ENCODE measurements around the gene SETX. TPM values are rescaled to one million over a fixed set of nuclear protein-coding genes. Genes with fewer than 3 reads are reported as not detected.
"Not testable (repeated sequence)": the region's sequence is repeated elsewhere in the genome, so short reads cannot be mapped to it uniquely, and the experiment has no call there.

SETX gene
- total RNA-seq, 1 donor from 2014 or later: 49.7 TPM

GRCh38 chr9:132283165-132283564 lies 71.6 kb downstream of the SETX start:
- DNase-seq (ENCODE audit: low spot score): no peak
- no peak overlapping the region for H3K4me3 ChIP-seq
- H3F3A ChIP-seq (ENCODE audit: low read depth): no peaks in the 10 kb centered on the region
- H3K27me3 Mint-ChIP-seq (ENCODE audit: insufficient read depth, low read depth): no peaks in the 10 kb centered on the region
- H3K9ac ChIP-seq: no peak overlapping the region
- no peak overlapping the region for H2AFZ ChIP-seq (replicated peaks)
- H3K79me2 ChIP-seq (ENCODE audit: low read depth): no peaks in the 10 kb centered on the region
- H3K9me3 Mint-ChIP-seq: no peaks in the 10 kb centered on the region
- TF ChIP-seq CTCF (IDR thresholded peaks at IDR 0.05): no peak
- TF ChIP-seq EZH2 (IDR thresholded peaks at IDR 0.05): no peak
- no peak for TF ChIP-seq EZH2phosphoT487 (IDR thresholded peaks at IDR 0.05)
- no peak overlapping the region for H3K4me3 Mint-ChIP-seq
- H3K4me1 ChIP-seq: no peaks in the 10 kb centered on the region
- H3K27ac ChIP-seq: no peak overlapping the region
- H3K36me3 Mint-ChIP-seq: peaks cover 27% of the 10 kb centered on the region
- H3K9me3 ChIP-seq (ENCODE audit: low read depth): no peaks in the 10 kb centered on the region
- H3K27ac Mint-ChIP-seq: no peak overlapping the region
- H4K20me1 ChIP-seq (ENCODE audit: low read depth): no peaks in the 10 kb centered on the region
- H3K27me3 ChIP-seq: no peaks in the 10 kb centered on the region
- no peak overlapping the region for H3K4me2 ChIP-seq
- peaks cover 12% of the 10 kb centered on the region for H3K36me3 ChIP-seq
- no peaks in the 10 kb centered on the region for H3K4me1 Mint-ChIP-seq

DNA sequence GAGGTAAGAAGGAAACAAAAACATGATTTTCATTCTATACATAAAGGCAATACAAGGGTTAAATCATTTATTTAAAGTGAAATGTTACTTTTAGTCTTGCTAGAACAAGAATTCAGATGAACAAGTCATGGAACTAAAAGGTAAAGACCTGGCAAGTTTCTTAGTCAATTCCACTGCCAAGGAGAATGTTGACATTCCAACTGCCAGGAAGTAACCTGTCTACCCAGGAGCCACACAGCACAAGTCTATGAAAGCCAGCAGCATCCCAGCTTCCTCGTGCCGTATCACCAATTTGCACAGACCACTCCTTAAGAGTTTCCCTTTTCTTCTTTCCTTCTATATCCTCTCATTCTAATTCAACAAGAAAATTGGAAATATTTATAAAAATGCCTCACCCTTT lies 79.9 kb downstream of the SETX start:
- Histone ChIP-seq H3K4me2 (no peak overlapping the region), H3K27me3 (no peaks in the 10 kb centered on the region), H3K27ac (no peak overlapping the region), H3K9ac (no peak overlapping the region), H4K20me1 (ENCODE audit: low read depth) (no peaks in the 10 kb centered on the region), H3F3A (ENCODE audit: low read depth) (no peaks in the 10 kb centered on the region), H3K4me1 (no peaks in the 10 kb centered on the region), H2AFZ (replicated peaks) (no peak overlapping the region), H3K4me3 (no peak overlapping the region), H3K79me2 (ENCODE audit: low read depth) (no peaks in the 10 kb centered on the region), H3K9me3 (ENCODE audit: low read depth) (no peaks in the 10 kb centered on the region), H3K36me3 (peaks cover 18% of the 10 kb centered on the region)
- H3K4me3 Mint-ChIP-seq: no peak overlapping the region
- no peak for DNase-seq (ENCODE audit: low spot score)
- H3K36me3 Mint-ChIP-seq: peaks cover 37% of the 10 kb centered on the region
- no peak overlapping the region for H3K27ac Mint-ChIP-seq
- TF ChIP-seq EZH2 (IDR thresholded peaks at IDR 0.05) (no peak), CTCF (IDR thresholded peaks at IDR 0.05) (no peak), EZH2phosphoT487 (IDR thresholded peaks at IDR 0.05) (no peak)
- peaks cover 4% of the 10 kb centered on the region for H3K27me3 Mint-ChIP-seq (ENCODE audit: insufficient read depth, low read depth)
- no peaks in the 10 kb centered on the region for H3K9me3 Mint-ChIP-seq
- no peaks in the 10 kb centered on the region for H3K4me1 Mint-ChIP-seq

GRCh38 chr9:132269704-132270516 lies 84.9 kb downstream of the SETX start:
- peaks cover 16% of the 10 kb centered on the region for H3K36me3 Mint-ChIP-seq
- H3K4me3 ChIP-seq: not testable (repeated sequence)

GRCh38 chr9:132268725-132269352 lies 85.9 kb downstream of the SETX start:
- peaks cover 2% of the 10 kb centered on the region for H3K27me3 Mint-ChIP-seq (ENCODE audit: insufficient read depth, low read depth)

More at GRCh38 chr9:132269704-132270516, 84.9 kb downstream of the SETX start:
- not testable (repeated sequence) for H4K20me1 ChIP-seq (ENCODE audit: low read depth); H3K4me1 Mint-ChIP-seq; H3K4me3 Mint-ChIP-seq; H3K4me2 ChIP-seq; H3K9ac ChIP-seq; H2AFZ ChIP-seq (replicated peaks); H3K27me3 ChIP-seq; H3K4me1 ChIP-seq; H3K9me3 ChIP-seq (ENCODE audit: low read depth); DNase-seq (ENCODE audit: low spot score); H3K27ac Mint-ChIP-seq; H3K79me2 ChIP-seq (ENCODE audit: low read depth); H3K36me3 ChIP-seq; H3F3A ChIP-seq (ENCODE audit: low read depth); H3K9me3 Mint-ChIP-seq; H3K27me3 Mint-ChIP-seq (ENCODE audit: insufficient read depth, low read depth)
- H3K27ac ChIP-seq: peak overlapping the region; percentile 31

More at GRCh38 chr9:132268725-132269352, 85.9 kb downstream of the SETX start:
- Mint-ChIP-seq H3K4me1 (no peaks in the 10 kb centered on the region), H3K4me3 (no peak overlapping the region), H3K27ac (no peak overlapping the region), H3K36me3 (peaks cover 20% of the 10 kb centered on the region), H3K9me3 (no peaks in the 10 kb centered on the region)
- DNase-seq (ENCODE audit: low spot score): peak; percentile 74
- no peaks in the 10 kb centered on the region for H3K4me1 ChIP-seq
- H3K27me3 ChIP-seq: no peaks in the 10 kb centered on the region
- H3K9ac ChIP-seq: no peak overlapping the region
- H3K9me3 ChIP-seq (ENCODE audit: low read depth): no peaks in the 10 kb centered on the region
- no peak for TF ChIP-seq EZH2 (IDR thresholded peaks at IDR 0.05)
- TF ChIP-seq CTCF (IDR thresholded peaks at IDR 0.05): peak; percentile 99
- no peak overlapping the region for H2AFZ ChIP-seq (replicated peaks)
- no peaks in the 10 kb centered on the region for H3K36me3 ChIP-seq
- peak overlapping the region; percentile 31 for H3K27ac ChIP-seq
- H4K20me1 ChIP-seq (ENCODE audit: low read depth): peaks cover 4% of the 10 kb centered on the region
- no peak overlapping the region for H3K4me2 ChIP-seq
- H3K79me2 ChIP-seq (ENCODE audit: low read depth): no peaks in the 10 kb centered on the region
- no peak overlapping the region for H3K4me3 ChIP-seq
- peaks cover 8% of the 10 kb centered on the region for H3F3A ChIP-seq (ENCODE audit: low read depth)
